ENCODE data around the gene IZUMO1R. TPM values are rescaled to one million over a fixed set of nuclear protein-coding genes. Genes with fewer than 3 reads are reported as not detected.

Gene IZUMO1R
- total and polyA plus RNA-seq, 2 donors (not counting 3 experiments of a cell fraction or from before 2014, with no cell fraction given): not detected

DNA sequence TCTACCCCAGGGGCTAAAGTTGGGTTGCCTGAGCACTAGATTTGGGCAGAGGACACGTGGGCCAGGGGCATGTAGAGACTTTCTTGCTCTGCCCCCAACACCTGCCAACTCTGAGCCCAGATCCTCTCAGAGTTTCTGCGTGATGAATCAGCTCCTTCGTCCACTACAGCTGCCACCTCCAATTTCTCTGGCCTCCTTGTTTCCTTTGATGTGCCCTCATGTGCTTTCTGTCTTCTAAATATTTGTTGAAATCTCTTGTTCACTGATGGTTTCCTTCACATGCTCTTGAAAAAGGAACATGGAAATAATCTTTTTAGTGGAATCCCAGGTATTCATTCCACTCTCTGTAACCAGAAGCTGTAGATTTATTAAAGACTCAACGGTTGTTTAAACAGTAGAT lies 8.0 kb downstream of the IZUMO1R start:
- no peak for TF ChIP-seq JUN (IDR thresholded peaks at IDR 0.05; ENCODE audit: borderline replicate concordance, insufficient read depth, insufficient read length, low read depth)
- CTCF ChIA-PET: no interaction called here
- Histone ChIP-seq H3K27me3 (ENCODE audit: control insufficient read depth in 2 of 2, insufficient read depth in 2 of 2, low read length in 2 of 2) (no peaks in the 10 kb centered on the region), H4K20me1 (replicated peaks; ENCODE audit: control insufficient read depth, extremely low read depth, insufficient read depth, low read length) (no peaks in the 10 kb centered on the region), H3K9ac (replicated peaks; ENCODE audit: extremely low read depth, insufficient read depth, low read length) (no peak overlapping the region), H2AFZ (ENCODE audit: low read depth, low read length) (no peak overlapping the region), H3K9me1 (replicated peaks; ENCODE audit: control insufficient read depth, extremely low read depth, insufficient read depth, low read length) (no peaks in the 10 kb centered on the region), H3K4me2 (ENCODE audit: insufficient read depth, low read length) (no peak overlapping the region), H3K9me3 (replicated peaks; ENCODE audit: control insufficient read depth, insufficient read depth, low read length) (no peaks in the 10 kb centered on the region), H3K27ac (ENCODE audit: insufficient read depth, low read depth, low read length) (no peak overlapping the region), H3K4me1 (ENCODE audit: control insufficient read depth, extremely low read depth, insufficient read depth, low read length) (no peaks in the 10 kb centered on the region), H3K36me3 (ENCODE audit: control insufficient read depth in 2 of 2, extremely low read depth in 1 of 2, insufficient read depth in 2 of 2, low read length in 2 of 2) (no peaks in the 10 kb centered on the region), H3K4me3 (replicated peaks in 1 of 3; ENCODE audit: insufficient read depth in 1 of 3, low read depth in 1 of 3, low read length in 3 of 3) (no peak overlapping the region), H3K79me2 (ENCODE audit: control insufficient read depth, insufficient read depth, low read length) (no peaks in the 10 kb centered on the region)
- POLR2A ChIA-PET: no interaction called here
- intact Hi-C loops (cut with micrococcal nuclease): no loop called here
- DNase-seq (ENCODE audit: low read depth, low spot score): no peak
- dilution Hi-C loops (cut with MboI; ENCODE audit: extremely low pct_ligation_motif_present, low sequenced_read_pairs): no loop called here
- no TSS peak for BruUV-seq (replicated peaks)
- no peak for FAIRE-seq

DNA sequence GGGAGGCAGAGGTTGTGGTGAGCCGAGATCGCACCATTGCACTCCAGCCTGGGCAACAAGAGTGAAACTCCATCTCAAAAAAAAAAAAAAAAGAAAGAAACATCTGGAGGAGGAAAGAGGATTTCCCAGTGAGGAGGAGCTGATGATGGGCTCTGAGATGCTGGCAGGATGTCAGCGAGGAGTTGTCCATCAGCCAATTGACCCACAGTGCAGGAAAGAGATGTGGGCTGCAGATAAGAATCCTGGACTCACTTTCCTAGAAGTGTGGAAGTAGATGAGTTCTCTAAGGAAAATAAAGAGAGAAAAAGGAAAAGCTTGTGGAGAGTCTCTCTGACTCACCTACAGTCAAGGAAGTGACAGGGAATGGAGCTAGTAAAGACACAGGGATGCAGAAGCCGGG lies 9.7 kb downstream of the IZUMO1R start:
- dilution Hi-C loops (cut with MboI; ENCODE audit: extremely low pct_ligation_motif_present, low sequenced_read_pairs): no loop called here
- Histone ChIP-seq H2AFZ (ENCODE audit: low read depth, low read length) (no peak overlapping the region), H3K4me1 (ENCODE audit: control insufficient read depth, extremely low read depth, insufficient read depth, low read length) (no peaks in the 10 kb centered on the region), H3K79me2 (ENCODE audit: control insufficient read depth, insufficient read depth, low read length) (no peaks in the 10 kb centered on the region), H3K9me3 (replicated peaks; ENCODE audit: control insufficient read depth, insufficient read depth, low read length) (no peaks in the 10 kb centered on the region), H3K27me3 (ENCODE audit: control insufficient read depth in 2 of 2, insufficient read depth in 2 of 2, low read length in 2 of 2) (no peaks in the 10 kb centered on the region), H3K9me1 (replicated peaks; ENCODE audit: control insufficient read depth, extremely low read depth, insufficient read depth, low read length) (no peaks in the 10 kb centered on the region), H3K9ac (replicated peaks; ENCODE audit: extremely low read depth, insufficient read depth, low read length) (no peak overlapping the region), H4K20me1 (replicated peaks; ENCODE audit: control insufficient read depth, extremely low read depth, insufficient read depth, low read length) (no peaks in the 10 kb centered on the region), H3K36me3 (ENCODE audit: control insufficient read depth in 2 of 2, extremely low read depth in 1 of 2, insufficient read depth in 2 of 2, low read length in 2 of 2) (no peaks in the 10 kb centered on the region), H3K27ac (ENCODE audit: insufficient read depth, low read depth, low read length) (no peak overlapping the region), H3K4me3 (replicated peaks in 1 of 3; ENCODE audit: insufficient read depth in 1 of 3, low read depth in 1 of 3, low read length in 3 of 3) (no peak overlapping the region), H3K4me2 (ENCODE audit: insufficient read depth, low read length) (no peak overlapping the region)
- no TSS peak for BruUV-seq (replicated peaks)
- POLR2A ChIA-PET: no interaction called here
- no peak for FAIRE-seq
- DNase-seq (ENCODE audit: low read depth, low spot score): no peak
- CTCF ChIA-PET: no interaction called here
- TF ChIP-seq POLR2A (IDR thresholded peaks at IDR 0.05; ENCODE audit: low read depth, low read length): no peak
- TF ChIP-seq GATA2 (IDR thresholded peaks at IDR 0.05; ENCODE audit: insufficient read depth, insufficient read length, low read depth, low read length): no peak
- no peak for TF ChIP-seq JUN (IDR thresholded peaks at IDR 0.05; ENCODE audit: borderline replicate concordance, insufficient read depth, insufficient read length, low read depth)
- no peak for TF ChIP-seq FOS (IDR thresholded peaks at IDR 0.05; ENCODE audit: borderline replicate concordance, insufficient read depth, low read length)
- no peak for TF ChIP-seq POLR2AphosphoS5 (IDR thresholded peaks at IDR 0.05; ENCODE audit: insufficient read depth, low read depth, low read length)
- intact Hi-C loops (cut with micrococcal nuclease): no loop called here

All from endothelial cell of umbilical vein (primary cell).